Measurements from ENCODE around the gene STEEP1. TPM values are rescaled to one million over a fixed set of nuclear protein-coding genes. Genes with fewer than 3 reads are reported as not detected.
"Not testable (repeated sequence)": the region's sequence is repeated elsewhere in the genome, so short reads cannot be mapped to it uniquely, and the experiment has no call there.

Gene STEEP1
- total RNA-seq, 1 experiment from 2014 or later = 39.2 TPM

DNA sequence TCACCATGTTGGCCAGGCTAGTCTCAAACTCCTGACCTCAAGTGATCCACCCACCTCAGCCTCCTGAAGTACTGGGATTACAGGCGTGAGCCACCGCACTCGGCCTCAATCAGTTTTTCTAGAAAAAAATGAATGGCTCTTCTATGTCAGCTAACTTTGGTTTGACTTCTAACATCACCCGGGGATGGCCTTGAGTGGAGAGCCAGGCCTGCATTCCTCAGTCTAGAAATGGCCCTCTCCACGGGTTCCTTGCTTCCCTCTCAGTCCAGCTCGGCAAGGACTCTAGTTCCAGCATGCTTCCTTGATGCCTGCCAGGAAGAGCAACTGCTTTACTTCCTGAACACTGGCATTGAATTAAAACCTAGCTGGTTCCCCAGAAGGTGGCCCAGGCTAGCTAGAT, 58.0 kb downstream of the STEEP1 start:
- POLR2A ChIA-PET (ENCODE audit: low non-redundant PET) = no interaction called here

DNA sequence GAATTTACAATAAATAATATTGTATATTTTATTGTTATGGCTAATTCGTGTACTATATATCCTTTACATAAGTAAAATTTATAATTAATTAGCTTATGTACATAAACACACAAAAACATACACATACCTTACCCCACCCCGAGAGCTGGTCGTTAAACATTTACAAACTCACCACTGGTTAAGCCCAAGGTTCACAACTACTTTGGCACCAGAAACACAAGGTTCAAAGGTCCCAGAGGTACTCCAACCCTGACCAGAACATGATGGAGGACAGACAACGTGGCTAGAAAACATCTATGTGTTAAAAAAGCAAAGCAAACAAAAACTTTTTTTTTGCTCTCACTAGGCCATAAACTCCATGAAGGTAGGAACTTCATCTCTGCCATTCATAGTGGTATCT, 59.3 kb downstream of the STEEP1 start:
- intact Hi-C loops (cut with micrococcal nuclease; ENCODE audit: unreplicated experiment) = no loop called here
- TF ChIP-seq, protein P1, sequence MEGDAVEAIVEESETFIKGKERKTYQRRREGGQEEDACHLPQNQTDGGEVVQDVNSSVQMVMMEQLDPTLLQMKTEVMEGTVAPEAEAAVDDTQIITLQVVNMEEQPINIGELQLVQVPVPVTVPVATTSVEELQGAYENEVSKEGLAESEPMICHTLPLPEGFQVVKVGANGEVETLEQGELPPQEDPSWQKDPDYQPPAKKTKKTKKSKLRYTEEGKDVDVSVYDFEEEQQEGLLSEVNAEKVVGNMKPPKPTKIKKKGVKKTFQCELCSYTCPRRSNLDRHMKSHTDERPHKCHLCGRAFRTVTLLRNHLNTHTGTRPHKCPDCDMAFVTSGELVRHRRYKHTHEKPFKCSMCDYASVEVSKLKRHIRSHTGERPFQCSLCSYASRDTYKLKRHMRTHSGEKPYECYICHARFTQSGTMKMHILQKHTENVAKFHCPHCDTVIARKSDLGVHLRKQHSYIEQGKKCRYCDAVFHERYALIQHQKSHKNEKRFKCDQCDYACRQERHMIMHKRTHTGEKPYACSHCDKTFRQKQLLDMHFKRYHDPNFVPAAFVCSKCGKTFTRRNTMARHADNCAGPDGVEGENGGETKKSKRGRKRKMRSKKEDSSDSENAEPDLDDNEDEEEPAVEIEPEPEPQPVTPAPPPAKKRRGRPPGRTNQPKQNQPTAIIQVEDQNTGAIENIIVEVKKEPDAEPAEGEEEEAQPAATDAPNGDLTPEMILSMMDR (conservative IDR thresholded peaks at IDR 0.05; ENCODE audit: low read depth, low read length) = no peak
- no peak for TF ChIP-seq EZH2 (IDR thresholded peaks at IDR 0.05; ENCODE audit: borderline replicate concordance, low read depth, low read length, poor library complexity, severe bottlenecking)

More for the DNA sequence above, 58.0 kb downstream of the STEEP1 start:
- no peak for DNase-seq (ENCODE audit: low spot score)
- H3K9me3 ChIP-seq (ENCODE audit: low read depth, low read length, poor library complexity, severe bottlenecking) = no peaks in the 10 kb centered on the region
- H3K27me3 ChIP-seq (replicated peaks; ENCODE audit: insufficient read depth, low read depth, low read length, poor library complexity) = no peaks in the 10 kb centered on the region
- no peaks in the 10 kb centered on the region for H3K4me1 ChIP-seq (ENCODE audit: insufficient read depth, low read length, poor library complexity, severe bottlenecking)
- intact Hi-C loops (cut with micrococcal nuclease; ENCODE audit: unreplicated experiment) = no loop called here
- CTCF ChIA-PET = no interaction called here
- H3K27ac ChIP-seq (ENCODE audit: low read depth, low read length, poor library complexity, severe bottlenecking) = no peak overlapping the region
- BruUV-seq (replicated peaks) = no TSS peak
- H3K4me3 ChIP-seq (ENCODE audit: low read depth, low read length, poor library complexity, severe bottlenecking) = no peak overlapping the region
- TF ChIP-seq EZH2 (IDR thresholded peaks at IDR 0.05; ENCODE audit: borderline replicate concordance, low read depth, low read length, poor library complexity, severe bottlenecking) = no peak
- no peaks in the 10 kb centered on the region for H3K36me3 ChIP-seq (ENCODE audit: insufficient read depth, low read length, poor library complexity, severe bottlenecking)

DNA sequence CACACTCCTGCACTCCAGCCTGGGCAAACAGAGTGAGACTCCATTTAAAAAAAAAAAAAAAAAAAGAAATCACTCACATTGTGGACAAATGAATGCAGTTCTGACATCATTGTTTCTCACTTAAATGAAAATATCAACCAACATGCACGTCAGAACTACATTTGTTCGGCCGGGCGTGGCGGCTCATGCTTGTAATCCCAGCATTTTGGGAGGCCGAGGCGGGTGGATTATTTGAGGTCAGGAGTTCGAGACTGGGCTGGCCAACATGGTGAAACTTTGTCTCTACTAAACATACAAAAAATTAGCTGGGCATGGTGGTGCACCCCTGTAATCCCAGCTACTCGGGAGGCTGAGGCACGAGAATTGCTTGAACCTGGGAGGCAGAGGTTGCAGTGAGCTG, 60.1 kb downstream of the STEEP1 start:
- H3K4me3 ChIP-seq (ENCODE audit: low read depth, low read length, poor library complexity, severe bottlenecking); DNase-seq (ENCODE audit: low spot score); CTCF ChIA-PET; H3K36me3 ChIP-seq (ENCODE audit: insufficient read depth, low read length, poor library complexity, severe bottlenecking); H3K4me1 ChIP-seq (ENCODE audit: insufficient read depth, low read length, poor library complexity, severe bottlenecking); H3K9me3 ChIP-seq (ENCODE audit: low read depth, low read length, poor library complexity, severe bottlenecking); H3K27me3 ChIP-seq (replicated peaks; ENCODE audit: insufficient read depth, low read depth, low read length, poor library complexity); POLR2A ChIA-PET (ENCODE audit: low non-redundant PET); intact Hi-C loops (cut with micrococcal nuclease; ENCODE audit: unreplicated experiment); H3K27ac ChIP-seq (ENCODE audit: low read depth, low read length, poor library complexity, severe bottlenecking); BruUV-seq (replicated peaks): not testable (repeated sequence)

More for the DNA sequence above, 59.3 kb downstream of the STEEP1 start:
- no peaks in the 10 kb centered on the region for H3K27me3 ChIP-seq (replicated peaks; ENCODE audit: insufficient read depth, low read depth, low read length, poor library complexity)
- no peaks in the 10 kb centered on the region for H3K9me3 ChIP-seq (ENCODE audit: low read depth, low read length, poor library complexity, severe bottlenecking)
- no TSS peak for BruUV-seq (replicated peaks)
- ChIA-PET CTCF (no interaction called here), POLR2A (ENCODE audit: low non-redundant PET) (interaction anchor here (0.6 kb wide), 1 partner anchor 38 kb away, joined by 4 read pairs; the partner anchor contains the start of gene SLC25A5)
- H3K4me3 ChIP-seq (ENCODE audit: low read depth, low read length, poor library complexity, severe bottlenecking) = no peak overlapping the region
- H3K36me3 ChIP-seq (ENCODE audit: insufficient read depth, low read length, poor library complexity, severe bottlenecking) = no peaks in the 10 kb centered on the region
- no peak overlapping the region for H3K27ac ChIP-seq (ENCODE audit: low read depth, low read length, poor library complexity, severe bottlenecking)
- DNase-seq (ENCODE audit: low spot score) = no peak
- H3K4me1 ChIP-seq (ENCODE audit: insufficient read depth, low read length, poor library complexity, severe bottlenecking) = no peaks in the 10 kb centered on the region

DNA sequence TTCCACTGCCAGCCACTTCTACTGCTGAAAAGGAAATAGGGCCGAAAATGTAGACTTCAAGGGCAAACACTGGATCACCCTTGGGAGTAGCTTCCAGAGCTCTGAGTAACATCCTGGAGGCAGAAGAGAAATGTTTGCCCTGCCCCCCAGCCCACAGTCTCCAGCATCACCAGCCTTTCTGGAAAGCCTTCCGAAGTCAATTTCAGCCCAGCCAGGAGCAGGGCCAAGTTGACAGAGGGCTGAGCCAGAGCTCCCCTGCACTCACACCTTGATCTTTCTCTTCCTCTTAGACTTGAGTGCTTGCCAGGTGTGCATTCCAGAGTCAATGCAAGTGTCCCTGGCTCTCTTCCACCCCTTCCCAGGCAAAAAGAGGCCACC, 61.7 kb downstream of the STEEP1 start:
- no peak for DNase-seq (ENCODE audit: low spot score)
- no TSS peak for BruUV-seq (replicated peaks)
- no peak overlapping the region for H3K4me3 ChIP-seq (ENCODE audit: low read depth, low read length, poor library complexity, severe bottlenecking)
- no peaks in the 10 kb centered on the region for H3K9me3 ChIP-seq (ENCODE audit: low read depth, low read length, poor library complexity, severe bottlenecking)
- ChIA-PET CTCF (no interaction called here), POLR2A (ENCODE audit: low non-redundant PET) (no interaction called here)
- no peaks in the 10 kb centered on the region for H3K4me1 ChIP-seq (ENCODE audit: insufficient read depth, low read length, poor library complexity, severe bottlenecking)
- H3K27ac ChIP-seq (ENCODE audit: low read depth, low read length, poor library complexity, severe bottlenecking) = no peak overlapping the region
- H3K27me3 ChIP-seq (replicated peaks; ENCODE audit: insufficient read depth, low read depth, low read length, poor library complexity) = no peaks in the 10 kb centered on the region
- no peaks in the 10 kb centered on the region for H3K36me3 ChIP-seq (ENCODE audit: insufficient read depth, low read length, poor library complexity, severe bottlenecking)
- intact Hi-C loops (cut with micrococcal nuclease; ENCODE audit: unreplicated experiment) = no loop called here
- TF ChIP-seq EZH2 (IDR thresholded peaks at IDR 0.05; ENCODE audit: borderline replicate concordance, low read depth, low read length, poor library complexity, severe bottlenecking) = no peak
- TF ChIP-seq, protein P1 (conservative IDR thresholded peaks at IDR 0.05; ENCODE audit: low read depth, low read length) = no peak
